NCI-H526 (cell line): ENCODE measurements around the gene CTIF.

ENCODE experiments used
- DNase-seq, 2 experiments: peaks; one replicate each; lab custom pipeline; 2025; lab: John Stamatoyannopoulos, UW

The CTIF gene

GRCh38 chr18:48753691-48754090, 214.9 kb downstream of the CTIF start:
- DNase-seq: no peak

- DNase-seq: no peak
These were observed 215.7 kb downstream of the CTIF start for GRCh38 chr18:48754559-48754958.

DNA sequence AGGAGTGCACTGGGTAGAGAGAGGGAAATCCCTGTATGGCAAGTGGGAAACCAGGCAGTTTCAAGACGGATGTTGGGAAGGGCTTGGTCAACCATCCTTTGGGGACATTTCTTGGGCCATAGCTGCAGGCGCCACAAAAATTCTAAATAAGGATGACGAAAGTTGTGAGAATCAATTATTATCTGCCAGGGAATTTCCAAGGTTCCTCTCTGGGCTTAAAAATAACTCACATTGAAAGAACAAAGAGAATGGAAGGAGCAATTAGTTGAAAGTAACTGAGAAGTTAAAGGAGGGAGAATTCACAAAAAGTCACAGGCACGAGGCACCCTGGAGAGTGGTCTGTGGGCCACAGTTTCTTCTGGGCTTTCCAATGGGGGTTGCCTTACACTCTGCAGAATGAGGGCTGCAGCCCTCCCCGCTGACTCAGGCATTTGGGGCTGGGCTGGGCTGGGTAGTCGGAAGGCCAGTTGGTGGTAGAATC, 216.2 kb downstream of the CTIF start:
- DNase-seq: no peak

- no peak for DNase-seq
These were observed 217.8 kb downstream of the CTIF start for GRCh38 chr18:48756511-48757226.

- DNase-seq: no peak
These were observed 218.5 kb downstream of the CTIF start for GRCh38 chr18:48757367-48757766.

DNA sequence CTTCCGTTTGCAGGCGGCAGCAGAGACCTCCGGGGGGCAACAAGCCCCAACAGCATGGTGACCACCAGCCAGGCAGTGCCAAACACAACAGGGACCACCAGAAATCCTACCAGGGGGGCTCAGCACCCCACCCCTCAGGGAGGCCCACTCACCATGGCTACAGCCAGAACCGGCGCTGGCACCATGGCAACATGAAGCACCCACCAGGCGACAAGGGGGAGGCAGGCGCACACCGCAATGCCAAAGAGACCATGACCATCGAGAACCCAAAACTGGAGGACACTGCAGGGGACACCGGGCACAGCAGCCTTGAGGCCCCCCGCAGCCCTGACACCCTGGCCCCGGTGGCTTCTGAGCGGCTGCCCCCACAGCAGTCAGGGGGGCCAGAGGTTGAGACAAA, 219.1 kb downstream of the CTIF start:
- no peak for DNase-seq

- no peak for DNase-seq
These were observed 222.8 kb downstream of the CTIF start for GRCh38 chr18:48761582-48761981.

- no peak for DNase-seq
These were observed 223.2 kb downstream of the CTIF start for GRCh38 chr18:48762022-48762421.

GRCh38 chr18:48762836-48763718, 224.2 kb downstream of the CTIF start:
- no peak for DNase-seq

DNA sequence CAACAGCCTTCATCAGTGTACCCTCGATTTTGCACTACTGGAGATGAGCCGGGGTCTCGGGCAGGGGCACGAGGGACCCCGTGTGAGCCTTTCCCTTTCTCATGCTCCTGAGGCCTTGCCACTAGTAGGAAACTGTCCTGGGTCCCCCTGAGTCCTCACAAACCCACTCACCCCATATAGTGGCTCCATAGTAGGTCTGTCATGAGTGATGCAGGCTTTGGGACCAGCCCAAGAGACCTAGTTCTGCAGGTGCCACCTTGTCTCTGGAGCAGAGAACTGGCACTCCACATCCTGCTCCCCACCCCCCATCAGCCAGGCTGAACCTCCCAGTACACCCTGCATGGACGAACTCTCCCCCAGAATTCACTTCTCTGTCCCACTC, 224.9 kb downstream of the CTIF start:
- no peak for DNase-seq

GRCh38 chr18:48765053-48765452, 226.2 kb downstream of the CTIF start:
- DNase-seq: no peak

GRCh38 chr18:48766026-48766425, 227.2 kb downstream of the CTIF start:
- no peak for DNase-seq

GRCh38 chr18:48766487-48766886, 227.7 kb downstream of the CTIF start:
- DNase-seq: no peak

- DNase-seq: no peak
These were observed 228.4 kb downstream of the CTIF start for GRCh38 chr18:48767090-48767690.

GRCh38 chr18:48769006-48769636, 230.3 kb downstream of the CTIF start:
- DNase-seq: no peak

DNA sequence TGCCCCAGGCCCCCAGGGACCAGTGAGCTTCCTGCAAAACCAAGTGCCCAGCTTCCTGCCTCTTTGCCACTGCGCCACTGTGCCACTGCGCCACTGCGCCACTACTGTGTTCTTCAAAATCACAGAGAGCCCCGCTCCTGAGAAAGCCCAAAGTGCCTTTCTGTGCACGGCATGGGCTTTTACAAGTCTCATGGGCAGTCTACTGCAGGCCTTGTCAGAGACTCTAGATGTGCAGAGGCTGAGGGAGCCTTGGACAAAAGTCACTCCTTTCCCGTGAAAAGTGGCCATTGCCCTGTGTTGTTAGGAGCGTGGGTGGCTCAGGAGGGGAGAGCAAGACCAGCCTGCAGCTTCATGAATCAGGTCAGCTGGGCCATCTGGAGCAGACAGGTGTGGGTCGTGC, 231.4 kb downstream of the CTIF start:
- no peak for DNase-seq

GRCh38 chr18:48771641-48772375, 233.0 kb downstream of the CTIF start:
- peak in 1 of 2 experiments; percentile 27 for DNase-seq

GRCh38 chr18:48772457-48772856, 233.6 kb downstream of the CTIF start:
- DNase-seq: no peak

GRCh38 chr18:48773821-48774220, 235.0 kb downstream of the CTIF start:
- DNase-seq: no peak

GRCh38 chr18:48774941-48775340, 236.1 kb downstream of the CTIF start:
- no peak for DNase-seq

DNA sequence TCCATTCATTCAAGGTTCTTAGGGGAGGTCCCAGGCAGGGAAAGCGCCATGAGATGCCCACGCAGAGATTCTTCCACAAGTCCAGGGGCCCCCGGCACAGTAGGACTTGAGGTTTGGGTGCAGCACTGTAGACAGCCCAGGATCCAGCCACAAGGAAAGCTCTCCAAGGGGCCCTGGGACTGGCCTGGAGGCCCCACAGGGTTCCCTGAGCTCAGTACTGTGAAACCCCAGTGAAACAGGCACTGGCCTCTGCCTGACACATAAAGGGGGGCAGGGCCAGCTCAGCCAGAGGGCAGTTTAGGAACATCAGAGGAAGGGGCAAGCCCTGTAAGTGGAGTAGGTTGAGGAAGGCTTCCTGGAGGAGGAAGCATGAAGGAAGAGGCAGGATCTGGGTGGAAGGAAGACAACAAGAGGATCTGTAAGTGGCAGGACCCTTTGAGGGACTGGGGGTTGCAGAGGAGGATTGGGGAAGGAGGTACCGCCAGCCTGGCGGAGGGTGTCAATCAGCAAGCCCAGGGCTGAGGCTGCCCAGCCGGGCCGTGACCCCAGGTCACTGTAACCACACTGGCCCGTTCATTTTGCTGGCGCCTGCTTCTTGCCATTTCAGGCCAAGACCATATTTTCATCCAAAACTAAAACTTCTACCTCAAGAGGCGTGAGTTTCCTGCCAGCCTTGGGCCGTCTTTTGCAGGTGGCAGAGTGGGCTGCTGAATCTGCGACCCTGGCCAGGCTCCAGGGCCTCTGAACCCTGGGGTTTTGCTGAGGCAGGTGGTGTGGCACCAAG, 236.7 kb downstream of the CTIF start:
- DNase-seq: no peak
